Thoracic aorta (tissue), 2 donors: ENCODE measurements around the gene RAB20. TPM values are rescaled to one million over a fixed set of nuclear protein-coding genes. Genes with fewer than 3 reads are reported as not detected.

Experiments
- ATAC-seq: fragments of 150-250 bp; one replicate; pipeline ENCODE4 v1.8.0; 2017; ENCODE audit warnings: low read depth; ENCODE audit not compliant: insufficient number of reproducible peaks, low FRiP score
- DNase-seq: peaks from one replicate; pipeline ENCODE4 v3.0.0-alpha.2; 2020; ENCODE audit warnings: low spot score
- H3K27ac ChIP-seq, 2 donors: fragments of 200-600 bp; sonication (generic); 1 replicate in 1 of 2; 2 replicates in 1 of 2; pipeline ENCODE4 v1.5.1; 2016; ENCODE audit warnings: mild to moderate bottlenecking in 2 of 2, moderate library complexity in 2 of 2
- H3K27me3 ChIP-seq: fragments of 200-600 bp; sonication (generic); replicated peaks from 2 replicates; pipeline ENCODE4 v1.6.0; 2016; ENCODE audit warnings: mild to moderate bottlenecking; ENCODE audit not compliant: insufficient read depth
- H3K36me3 ChIP-seq: fragments of 200-600 bp; sonication (generic); one replicate; pipeline ENCODE4 v1.5.1; 2016
- H3K4me1 ChIP-seq, 2 donors: fragments of 200-600 bp; sonication (generic); 1 replicate in 1 of 2; 2 replicates in 1 of 2; pipeline versions ENCODE4 v1.5.1 to v1.6.0; 2016; ENCODE audit warnings: low read depth in 2 of 2, mild to moderate bottlenecking in 1 of 2; ENCODE audit not compliant: control insufficient read depth in 1 of 2
- H3K4me3 ChIP-seq: fragments of 200-600 bp; sonication (generic); 2 replicates; pipeline ENCODE4 v1.5.1; 2016; ENCODE audit warnings: mild to moderate bottlenecking
- H3K9me3 ChIP-seq: fragments of 200-600 bp; sonication (generic); 2 replicates; pipeline ENCODE4 v1.5.1; 2016
- CTCF ChIP-seq: fragments of 200-600 bp; sonication (generic); IDR thresholded peaks from one replicate; pipeline ENCODE4 v1.5.1; 2019; ENCODE audit warnings: antibody characterized with exemption
- total RNA-seq, 2 donors: library from RNA; depleted of rRNA; stranded (reverse); fragments of >200 nt; gene quantifications; one replicate each; pipeline versions ENCODE4 v1.1.0 to v1.2.3, GENCODE V29; 2016

RAB20 gene
- total RNA-seq, 2 donors from 2014 or later = 22.6 to 34.5 TPM

DNA sequence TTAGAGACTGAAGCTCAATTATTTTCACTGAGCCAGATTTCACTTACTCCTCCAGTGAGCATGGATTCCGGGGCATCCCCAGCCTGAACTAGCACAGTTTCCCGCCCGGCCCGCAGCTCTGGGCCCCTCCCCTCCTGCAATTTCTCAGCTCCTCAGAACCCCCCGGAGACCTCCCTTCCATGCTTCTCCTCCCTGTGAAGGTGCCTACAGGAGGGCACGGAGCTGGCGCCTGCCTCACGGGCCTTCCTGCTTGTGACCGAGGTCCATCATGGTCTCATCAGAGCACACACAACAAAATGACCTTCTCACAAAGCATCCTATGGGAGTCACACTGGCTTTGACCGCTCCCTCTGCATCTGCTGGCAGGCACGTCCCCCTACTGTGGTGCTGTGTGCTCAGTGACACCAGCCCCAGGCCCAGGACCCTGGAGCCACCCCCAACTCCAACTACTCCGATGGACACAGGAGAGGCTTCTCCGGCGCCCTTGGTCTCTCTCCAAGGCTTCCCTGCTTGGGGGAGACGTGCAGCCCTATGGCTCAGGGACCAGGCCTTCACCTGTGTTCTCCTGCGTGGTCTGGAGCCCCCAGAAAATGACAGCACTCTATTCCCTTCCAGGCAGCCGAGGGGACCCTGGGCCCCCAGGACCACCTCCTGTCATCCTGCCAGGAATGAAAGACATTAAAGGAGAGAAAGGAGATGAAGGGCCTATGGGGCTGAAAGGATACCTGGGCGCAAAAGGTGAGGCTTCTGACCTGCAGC lies 77.1 kb downstream of the RAB20 start:
- H3K27ac ChIP-seq = no peak overlapping the region
- no peaks in the 10 kb centered on the region for H3K9me3 ChIP-seq
- ATAC-seq (no peak), DNase-seq (no peak)
- peaks cover 0 to 11% of the 10 kb centered on the region in 2 donors for H3K4me1 ChIP-seq
- no peak for TF ChIP-seq CTCF
- H3K27me3 ChIP-seq = no peaks in the 10 kb centered on the region
- H3K4me3 ChIP-seq = no peak overlapping the region
- peaks cover 65% of the 10 kb centered on the region for H3K36me3 ChIP-seq

GRCh38 chr13:110483386-110483968 lies 78.0 kb downstream of the RAB20 start:
- TF ChIP-seq CTCF = no peak
- Histone ChIP-seq H3K27me3 (no peaks in the 10 kb centered on the region), H3K36me3 (peaks cover 63% of the 10 kb centered on the region), H3K4me3 (no peak overlapping the region), H3K27ac (no peak overlapping the region), H3K9me3 (no peaks in the 10 kb centered on the region), H3K4me1 (peaks cover 10 to 18% of the 10 kb centered on the region in 2 donors)
- no peak for DNase-seq
- no peak for ATAC-seq

- no peaks in the 10 kb centered on the region for H3K27me3 ChIP-seq
- no peak for DNase-seq
- H3K4me1 ChIP-seq = peaks cover 10 to 26% of the 10 kb centered on the region in 2 donors
- TF ChIP-seq CTCF = no peak
- H3K36me3 ChIP-seq = peaks cover 62% of the 10 kb centered on the region
- H3K9me3 ChIP-seq = no peaks in the 10 kb centered on the region
- H3K4me3 ChIP-seq = no peak overlapping the region
- peak overlapping the region; percentile 69 for H3K27ac ChIP-seq
- ATAC-seq = no peak
These were observed 81.4 kb downstream of the RAB20 start for GRCh38 chr13:110480161-110480560.

DNA sequence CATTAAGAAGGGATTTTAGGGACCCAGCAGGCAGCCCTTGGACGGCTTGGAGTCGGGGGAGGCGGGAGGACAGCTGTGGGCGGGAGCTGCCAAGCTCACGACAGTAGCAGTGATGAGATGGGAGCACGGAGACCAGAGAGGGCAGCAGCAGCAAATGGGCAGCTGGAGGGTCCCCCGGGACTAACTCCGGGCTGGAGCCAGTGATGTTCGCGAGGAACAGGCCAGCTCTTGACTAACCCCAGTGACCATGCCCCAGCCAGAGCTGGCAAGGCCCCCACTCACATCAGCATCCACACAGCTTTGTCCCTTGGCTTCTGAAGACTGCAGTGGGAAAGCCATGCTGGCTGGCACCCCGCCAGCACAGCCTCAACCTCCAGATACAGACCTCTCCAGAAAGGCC lies 81.9 kb downstream of the RAB20 start:
- Histone ChIP-seq H3K27me3 (no peaks in the 10 kb centered on the region), H3K27ac (peak overlapping the region; percentile 69), H3K4me3 (no peak overlapping the region), H3K4me1 (peaks cover 10 to 26% of the 10 kb centered on the region in 2 donors), H3K9me3 (no peaks in the 10 kb centered on the region), H3K36me3 (peaks cover 61% of the 10 kb centered on the region)
- peak; percentile 15 for ATAC-seq
- TF ChIP-seq CTCF = no peak
- DNase-seq = no peak

DNA sequence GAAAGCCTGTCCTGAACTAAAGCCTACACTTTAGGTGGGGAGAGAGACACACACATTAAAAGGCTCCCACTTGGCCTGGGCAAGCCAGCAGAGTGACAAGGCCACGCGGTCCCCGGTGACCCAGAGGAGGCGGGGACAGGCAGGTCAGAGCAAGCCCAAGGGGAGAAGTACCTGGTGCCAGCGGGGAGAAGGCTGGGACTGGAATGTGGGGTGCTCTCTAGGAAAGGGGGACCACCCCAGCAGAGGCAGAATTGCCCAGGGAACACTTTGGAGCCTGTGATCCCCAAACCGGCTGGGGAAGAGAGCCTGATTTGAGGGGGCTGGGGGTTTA lies 82.3 kb downstream of the RAB20 start:
- Histone ChIP-seq H3K27me3 (no peaks in the 10 kb centered on the region), H3K27ac (peak overlapping the region; percentile 69), H3K9me3 (no peaks in the 10 kb centered on the region), H3K36me3 (peaks cover 59% of the 10 kb centered on the region), H3K4me3 (no peak overlapping the region), H3K4me1 (peaks cover 10 to 26% of the 10 kb centered on the region in 2 donors)
- ATAC-seq = no peak
- no peak for DNase-seq
- TF ChIP-seq CTCF = no peak
